DLD1 (cell line): ENCODE results near the gene LIME1.

Experiments
- in situ Hi-C: cut with HindIII; loops from 2 replicates; pipeline ENCODE4 v1.10.0; 2017; ENCODE audit warnings: low sequenced_read_pairs

Gene LIME1

DNA sequence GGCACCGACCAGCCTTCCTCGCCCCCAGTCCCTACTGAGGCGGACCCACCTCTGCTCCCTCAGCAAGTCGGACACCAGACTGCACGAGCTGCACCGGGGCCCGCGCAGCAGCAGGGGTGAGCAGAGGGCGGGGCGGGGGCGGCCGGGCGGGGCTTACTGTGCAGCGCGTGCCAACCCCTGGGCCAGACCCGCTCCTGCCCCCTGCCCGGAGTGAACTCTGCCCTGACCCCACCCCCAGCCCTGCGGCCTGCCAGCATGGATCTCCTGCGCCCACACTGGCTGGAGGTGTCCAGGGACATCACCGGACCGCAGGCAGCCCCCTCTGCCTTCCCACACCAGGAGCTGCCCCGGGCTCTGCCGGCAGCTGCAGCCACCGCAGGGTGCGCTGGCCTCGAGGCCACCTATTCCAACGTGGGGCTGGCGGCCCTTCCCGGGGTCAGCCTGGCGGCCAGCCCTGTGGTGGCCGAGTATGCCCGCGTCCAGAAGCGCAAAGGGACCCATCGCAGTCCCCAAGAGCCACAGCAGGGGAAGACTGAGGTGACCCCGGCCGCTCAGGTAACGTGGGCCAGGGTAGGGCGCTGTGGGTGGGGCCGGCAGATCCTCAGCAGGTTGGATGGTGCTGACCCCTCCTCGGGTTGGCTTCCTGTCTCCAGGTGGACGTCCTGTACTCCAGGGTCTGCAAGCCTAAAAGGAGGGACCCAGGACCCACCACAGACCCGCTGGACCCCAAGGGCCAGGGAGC lies 1.7 kb downstream of the LIME1 start:
- in situ Hi-C loops = no loop called here

GRCh38 chr20:63738687-63739129 lies 2.2 kb downstream of the LIME1 start:
- in situ Hi-C loops = no loop called here

- in situ Hi-C loops = no loop called here
Observed at GRCh38 chr20:63739130-63740069, 2.9 kb downstream of the LIME1 start, which contains the start of gene SLC2A4RG. Gene SLC2A4RG (plus strand): TSS chr20:63739776. CDS start chr20:63739913, 137 bp downstream.

DNA sequence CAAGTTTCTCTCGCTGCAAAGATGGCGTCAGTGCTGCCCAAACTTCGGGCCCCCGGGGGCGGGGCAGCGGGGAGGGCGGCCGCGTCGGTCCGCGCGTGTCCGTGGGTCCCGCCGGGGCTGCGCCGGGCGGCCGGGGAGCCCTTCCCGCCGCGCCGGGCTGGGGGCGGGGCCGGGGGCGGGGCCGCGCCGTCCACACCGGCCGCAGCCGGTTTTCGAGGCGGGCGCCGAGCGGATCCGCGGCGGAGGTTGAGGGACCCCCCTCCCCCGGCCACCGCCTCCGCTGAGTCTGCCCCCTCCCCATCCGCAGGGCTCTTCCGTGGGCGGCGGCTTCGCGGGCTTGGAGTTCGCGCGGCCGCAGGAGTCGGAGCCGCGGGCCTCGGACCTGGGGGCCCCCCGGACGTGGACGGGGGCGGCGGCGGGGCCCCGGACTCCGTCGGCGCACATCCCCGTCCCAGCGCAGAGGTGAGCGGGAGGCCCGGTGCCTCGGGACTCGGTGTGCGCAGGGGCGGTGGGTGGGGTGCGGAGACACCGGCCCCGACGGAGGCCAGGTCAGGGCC lies 3.7 kb downstream of the LIME1 start:
- in situ Hi-C loops = no loop called here

GRCh38 chr20:63740627-63741353 lies 4.3 kb downstream of the LIME1 start:
- in situ Hi-C loops = no loop called here

DNA sequence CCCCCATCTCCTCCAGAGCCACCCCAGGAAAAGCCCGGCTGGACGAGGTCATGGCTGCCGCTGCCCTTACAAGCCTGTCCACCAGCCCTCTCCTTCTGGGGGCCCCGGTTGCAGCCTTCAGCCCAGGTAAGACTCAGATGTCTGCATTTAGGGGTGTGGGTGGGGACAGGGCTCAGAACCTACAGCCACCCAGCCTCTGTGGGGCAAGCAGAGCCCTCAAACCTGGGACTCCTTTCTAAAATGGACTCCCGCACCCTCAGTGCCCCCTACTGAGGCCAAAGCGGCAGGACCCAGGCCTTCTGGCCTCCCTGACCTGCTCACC lies 4.9 kb downstream of the LIME1 start:
- in situ Hi-C loops = no loop called here

GRCh38 chr20:63741676-63742380 lies 5.4 kb downstream of the LIME1 start:
- in situ Hi-C loops = no loop called here

DNA sequence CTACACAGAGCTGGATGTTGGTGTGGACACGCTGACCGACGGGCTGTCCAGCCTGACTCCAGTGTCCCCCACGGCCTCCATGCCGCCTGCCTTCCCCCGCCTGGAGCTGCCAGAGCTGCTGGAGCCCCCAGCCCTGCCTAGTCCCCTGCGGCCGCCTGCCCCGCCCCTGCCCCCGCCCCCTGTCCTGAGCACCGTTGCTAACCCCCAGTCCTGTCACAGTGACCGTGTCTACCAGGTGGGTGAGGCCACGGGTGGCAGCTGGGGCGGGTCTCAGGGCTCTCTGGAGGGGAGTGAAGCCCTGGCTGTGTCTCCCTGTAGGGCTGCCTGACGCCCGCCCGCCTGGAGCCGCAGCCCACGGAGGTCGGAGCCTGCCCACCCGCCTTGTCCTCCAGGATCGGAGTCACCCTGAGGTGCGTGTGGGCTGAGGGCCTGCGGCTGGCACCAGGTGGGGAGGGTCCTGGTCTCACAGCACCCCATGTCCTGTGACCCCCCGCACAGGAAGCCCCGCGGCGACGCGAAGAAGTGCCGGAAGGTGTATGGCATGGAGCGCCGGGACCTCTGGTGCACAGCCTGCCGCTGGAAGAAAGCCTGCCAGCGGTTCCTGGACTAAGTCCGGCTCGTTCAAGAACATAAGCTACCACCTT lies 6.0 kb downstream of the LIME1 start:
- in situ Hi-C loops = no loop called here

DNA sequence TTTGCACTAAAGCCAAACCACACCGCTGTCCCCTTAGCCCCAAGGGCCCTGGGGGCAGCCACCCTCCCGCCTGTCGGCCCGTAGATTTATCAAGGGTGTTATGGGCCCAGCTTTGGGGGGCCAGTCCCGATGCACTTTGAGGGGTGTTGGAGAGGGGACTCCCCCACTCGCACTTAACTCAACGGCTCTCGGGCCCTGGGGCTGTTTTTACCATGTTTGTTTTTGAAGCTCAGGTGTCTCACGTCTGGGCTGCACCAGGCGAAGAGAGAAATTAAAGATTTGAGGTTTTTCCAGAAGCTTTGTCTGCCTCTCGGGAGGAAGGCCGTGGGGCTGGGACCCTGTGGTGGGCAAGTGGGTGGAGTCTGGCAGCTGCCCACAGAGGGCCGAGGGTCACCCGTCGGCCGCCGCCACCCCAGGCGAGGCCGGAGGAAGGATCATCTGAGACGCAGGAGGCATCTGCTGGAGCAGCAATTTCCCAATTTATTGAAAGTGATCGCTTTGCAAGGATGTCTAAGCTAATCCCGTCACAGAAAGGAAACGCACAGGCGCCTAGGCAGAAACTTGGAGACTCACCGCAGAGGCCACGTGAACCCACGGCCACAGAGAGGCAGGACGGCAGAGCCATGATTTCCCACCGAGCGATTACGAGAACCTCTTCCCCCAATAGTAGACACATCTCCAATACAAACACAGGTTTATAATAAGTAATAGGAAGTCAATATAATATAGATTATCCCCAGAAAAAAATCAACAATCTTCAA lies 6.9 kb downstream of the LIME1 start:
- in situ Hi-C loops = no loop called here

DNA sequence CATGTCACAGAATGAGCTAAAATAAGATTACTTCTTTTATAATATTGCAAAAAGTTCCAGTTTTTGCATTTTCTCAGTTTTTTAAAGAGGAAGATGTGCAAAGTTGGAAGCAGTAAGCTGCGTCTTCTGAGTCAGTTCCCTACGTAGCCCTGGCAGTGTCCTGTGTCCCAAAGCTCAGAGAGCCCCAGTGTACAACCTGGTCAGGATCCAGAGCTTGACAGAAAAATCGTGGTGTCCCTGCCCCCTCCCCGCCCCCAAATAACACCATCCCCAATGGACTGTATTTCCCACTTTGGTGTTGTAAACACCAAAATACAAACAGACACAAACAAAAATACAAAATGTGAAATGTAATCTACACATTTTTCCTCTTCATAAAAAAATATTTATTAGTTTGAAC lies 7.7 kb downstream of the LIME1 start:
- in situ Hi-C loops = no loop called here

DNA sequence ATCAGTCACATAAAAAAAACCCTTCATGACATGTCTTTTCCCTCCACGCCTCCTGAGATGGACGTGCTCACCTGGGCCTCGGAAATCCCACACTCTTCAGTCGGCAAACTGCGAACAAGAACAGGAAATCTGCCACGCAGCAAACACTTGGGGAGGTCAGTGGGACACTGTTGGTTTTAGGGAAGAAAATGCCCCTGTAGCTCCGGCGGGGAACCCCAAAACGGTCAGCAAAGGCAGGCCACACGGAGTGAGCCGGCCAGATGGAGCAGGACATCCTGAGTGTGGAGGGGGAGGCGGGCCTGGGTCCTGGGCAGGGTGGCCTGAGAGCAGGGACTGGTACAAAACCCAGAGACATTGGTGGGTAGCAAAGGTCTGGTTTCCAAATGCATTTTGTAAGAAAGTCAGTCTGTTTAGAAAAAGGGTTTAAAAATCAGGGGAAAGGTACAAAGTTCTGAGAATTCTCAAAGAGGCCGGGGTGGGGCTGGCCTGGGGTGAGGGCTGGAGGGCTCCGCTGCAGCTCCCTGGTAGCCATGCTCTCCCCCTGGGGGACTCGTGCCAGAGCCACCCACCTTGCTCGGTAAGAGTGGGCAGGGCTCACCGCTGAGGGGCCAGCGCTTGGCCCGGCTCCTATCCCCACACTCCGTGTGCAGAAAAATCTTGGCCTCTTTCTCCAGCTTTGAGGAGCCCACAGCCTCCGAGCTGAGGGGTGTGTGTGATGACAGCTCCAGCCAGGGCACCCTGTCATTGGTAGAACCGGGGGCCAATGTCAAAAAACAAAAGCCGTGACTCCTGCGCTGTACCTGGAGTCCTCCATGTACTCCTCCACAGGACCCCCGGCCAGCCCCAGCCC lies 8.3 kb downstream of the LIME1 start:
- in situ Hi-C loops = no loop called here

DNA sequence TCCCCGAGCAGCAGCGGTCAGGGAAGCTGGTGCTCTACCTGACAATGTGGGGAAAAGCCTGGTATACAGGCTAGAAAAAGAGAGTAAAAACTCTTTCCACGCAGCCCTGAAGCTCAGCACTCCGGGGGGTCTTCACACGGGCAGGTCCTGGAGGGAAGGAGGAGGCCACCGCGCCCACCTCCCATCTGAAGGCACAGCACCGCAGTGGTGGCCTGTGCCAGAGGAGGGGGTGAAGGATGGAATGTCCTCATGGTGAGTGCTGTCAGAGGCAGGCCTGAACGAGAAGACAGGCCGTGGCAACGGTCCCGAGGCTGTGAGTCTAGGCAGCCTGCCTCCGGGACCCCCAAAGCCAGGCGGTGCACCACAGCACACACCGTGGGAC lies 9.0 kb downstream of the LIME1 start:
- in situ Hi-C loops = no loop called here

DNA sequence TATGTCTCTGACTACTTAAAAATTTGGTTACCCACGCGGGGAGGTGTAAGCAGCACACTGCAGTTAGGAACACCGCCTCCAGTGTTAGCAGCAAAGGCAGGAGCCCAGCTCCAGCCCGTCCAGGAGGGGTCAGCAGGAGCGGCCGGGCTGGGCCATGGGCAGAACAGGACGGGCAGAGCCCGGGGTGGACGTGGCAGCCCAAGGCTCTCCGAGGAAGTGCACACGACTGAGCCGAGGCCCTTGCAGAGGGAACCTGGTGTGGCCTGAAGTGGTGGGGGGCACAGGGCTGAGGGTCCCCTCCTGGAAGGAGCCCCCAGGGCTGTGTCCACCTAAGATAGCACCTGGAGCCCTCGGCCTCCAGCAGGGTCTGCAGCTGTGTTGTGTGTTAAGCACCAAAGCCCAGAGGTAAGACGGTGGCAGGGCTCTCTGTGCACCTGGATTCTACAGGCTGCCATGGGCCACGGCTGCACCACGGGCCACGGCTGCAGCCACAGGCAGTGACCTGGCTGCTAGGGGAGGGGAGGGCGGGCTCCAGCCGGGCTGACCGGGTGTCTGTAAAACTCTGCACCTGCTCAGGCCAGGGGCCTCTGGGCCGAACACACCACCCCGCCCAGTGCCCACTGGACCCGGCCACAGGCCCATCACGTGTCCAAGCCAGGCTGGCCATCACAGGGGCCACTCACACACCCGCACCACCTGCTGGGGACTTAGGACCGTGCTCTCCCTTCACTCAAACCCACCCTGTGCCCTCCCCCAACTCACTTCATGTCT lies 9.7 kb downstream of the LIME1 start:
- in situ Hi-C loops = no loop called here

- in situ Hi-C loops = no loop called here
Observed at GRCh38 chr20:63746751-63747315, 10.4 kb downstream of the LIME1 start.

- in situ Hi-C loops = no loop called here
Observed at GRCh38 chr20:63747622-63748069, 11.2 kb downstream of the LIME1 start.

GRCh38 chr20:63748070-63748933 lies 11.8 kb downstream of the LIME1 start:
- in situ Hi-C loops = no loop called here
